Measurements from ENCODE around the gene KRTAP10-9. TPM values are rescaled to one million over a fixed set of nuclear protein-coding genes. Genes with fewer than 3 reads are reported as not detected.
"Not testable (repeated sequence)": the region's sequence is repeated elsewhere in the genome, so short reads cannot be mapped to it uniquely, and the experiment has no call there.

The KRTAP10-9 gene
- total and polyA plus RNA-seq, 2 donors from 2014 or later, result not detected

- H3K36me3 ChIP-seq (ENCODE audit: control insufficient read depth in 2 of 3, insufficient read depth in 3 of 3, low read length in 3 of 3), result no peaks in the 10 kb centered on the region
- H3K27me3 ChIP-seq (ENCODE audit: control insufficient read depth, insufficient read depth, low read length), result no peaks in the 10 kb centered on the region
- no peak overlapping the region for H3K27ac ChIP-seq (ENCODE audit: low read depth in 2 of 2, low read length in 2 of 2)
- intact Hi-C loops (cut with DNase I), result no loop called here
- no peaks in the 10 kb centered on the region for H3K4me1 ChIP-seq (ENCODE audit: control insufficient read depth in 2 of 3, insufficient read depth in 2 of 3, low read depth in 1 of 3, low read length in 3 of 3)
- FAIRE-seq (no peak), DNase-seq (no peak)
- no peaks in the 10 kb centered on the region for H3K9me3 ChIP-seq (ENCODE audit: control insufficient read depth in 2 of 3, insufficient read depth in 1 of 3, low read length in 3 of 3)
- H3K9ac ChIP-seq (ENCODE audit: low read length in 3 of 3), result no peak overlapping the region
- TF ChIP-seq CTCF (IDR thresholded peaks at IDR 0.05; ENCODE audit: borderline replicate concordance, extremely low read depth, insufficient read depth), result no peak
- H3K4me3 ChIP-seq (ENCODE audit: low read length in 3 of 3), result no peak overlapping the region
Measured at GRCh38 chr21:44599264-44600029, 27.4 kb upstream of the KRTAP10-9 start.

GRCh38 chr21:44600118-44600978 is 26.5 kb upstream of the KRTAP10-9 start, which contains the start of gene KRTAP10-7:
KRTAP10-7 (plus strand) TSS chr21:44600597; CDS start chr21:44600622, 25 bp downstream.
- FAIRE-seq; intact Hi-C loops (cut with DNase I); H3K27me3 ChIP-seq (ENCODE audit: control insufficient read depth, insufficient read depth, low read length); H3K27ac ChIP-seq (ENCODE audit: low read depth in 2 of 2, low read length in 2 of 2); H3K36me3 ChIP-seq (ENCODE audit: control insufficient read depth in 2 of 3, insufficient read depth in 3 of 3, low read length in 3 of 3); H3K4me3 ChIP-seq (ENCODE audit: low read length in 3 of 3); H3K9me3 ChIP-seq (ENCODE audit: control insufficient read depth in 2 of 3, insufficient read depth in 1 of 3, low read length in 3 of 3); H3K9ac ChIP-seq (ENCODE audit: low read length in 3 of 3); DNase-seq; H3K4me1 ChIP-seq (ENCODE audit: control insufficient read depth in 2 of 3, insufficient read depth in 2 of 3, low read depth in 1 of 3, low read length in 3 of 3): not testable (repeated sequence)

- H3K9me3 ChIP-seq (ENCODE audit: control insufficient read depth in 2 of 3, insufficient read depth in 1 of 3, low read length in 3 of 3); H3K4me3 ChIP-seq (ENCODE audit: low read length in 3 of 3); DNase-seq; H3K36me3 ChIP-seq (ENCODE audit: control insufficient read depth in 2 of 3, insufficient read depth in 3 of 3, low read length in 3 of 3); H3K27me3 ChIP-seq (ENCODE audit: control insufficient read depth, insufficient read depth, low read length); H3K4me1 ChIP-seq (ENCODE audit: control insufficient read depth in 2 of 3, insufficient read depth in 2 of 3, low read depth in 1 of 3, low read length in 3 of 3); H3K9ac ChIP-seq (ENCODE audit: low read length in 3 of 3); FAIRE-seq; intact Hi-C loops (cut with DNase I); H3K27ac ChIP-seq (ENCODE audit: low read depth in 2 of 2, low read length in 2 of 2): not testable (repeated sequence)
Measured at GRCh38 chr21:44601091-44601490, 25.8 kb upstream of the KRTAP10-9 start.

GRCh38 chr21:44601596-44602462 is 25.1 kb upstream of the KRTAP10-9 start:
- no peak overlapping the region for H3K27ac ChIP-seq (ENCODE audit: low read depth in 2 of 2, low read length in 2 of 2)
- H3K27me3 ChIP-seq (ENCODE audit: control insufficient read depth, insufficient read depth, low read length), result no peaks in the 10 kb centered on the region
- no peak for FAIRE-seq
- H3K4me1 ChIP-seq (ENCODE audit: control insufficient read depth in 2 of 3, insufficient read depth in 2 of 3, low read depth in 1 of 3, low read length in 3 of 3), result no peaks in the 10 kb centered on the region
- no peaks in the 10 kb centered on the region for H3K9me3 ChIP-seq (ENCODE audit: control insufficient read depth in 2 of 3, insufficient read depth in 1 of 3, low read length in 3 of 3)
- H3K9ac ChIP-seq (ENCODE audit: low read length in 3 of 3), result no peak overlapping the region
- H3K4me3 ChIP-seq (ENCODE audit: low read length in 3 of 3), result no peak overlapping the region
- DNase-seq, result no peak
- intact Hi-C loops (cut with DNase I), result no loop called here
- H3K36me3 ChIP-seq (ENCODE audit: control insufficient read depth in 2 of 3, insufficient read depth in 3 of 3, low read length in 3 of 3), result no peaks in the 10 kb centered on the region
- no peak for TF ChIP-seq CTCF (IDR thresholded peaks at IDR 0.05; ENCODE audit: borderline replicate concordance, extremely low read depth, insufficient read depth)
